HL-60 (cell line): ENCODE data around the gene TMTC4.

ENCODE experiments used
- GABPA ChIP-seq: IDR thresholded peaks from 2 replicates; pipeline ENCODE4 v1.6.1; 2012; ENCODE audit warnings: low read depth
- POLR2AphosphoS5 ChIP-seq: IDR thresholded peaks from 2 replicates; pipeline ENCODE4 v1.6.1; 2012; ENCODE audit warnings: low read depth
- REST ChIP-seq: IDR thresholded peaks from 2 replicates; pipeline ENCODE4 v1.6.1; 2012; ENCODE audit warnings: low read depth; ENCODE audit not compliant: insufficient replicate concordance
- SPI1 ChIP-seq: IDR thresholded peaks from 2 replicates; pipeline ENCODE4 v1.6.1; 2012; ENCODE audit warnings: low read depth, mild to moderate bottlenecking, borderline replicate concordance
- TF ChIP-seq, protein P1 (sequence below): IDR thresholded peaks from one replicate; pipeline ENCODE4 v1.5.1; 2011; ENCODE audit warnings: low read length, control low read depth, inconsistent platforms; ENCODE audit not compliant: insufficient read depth

DNA sequence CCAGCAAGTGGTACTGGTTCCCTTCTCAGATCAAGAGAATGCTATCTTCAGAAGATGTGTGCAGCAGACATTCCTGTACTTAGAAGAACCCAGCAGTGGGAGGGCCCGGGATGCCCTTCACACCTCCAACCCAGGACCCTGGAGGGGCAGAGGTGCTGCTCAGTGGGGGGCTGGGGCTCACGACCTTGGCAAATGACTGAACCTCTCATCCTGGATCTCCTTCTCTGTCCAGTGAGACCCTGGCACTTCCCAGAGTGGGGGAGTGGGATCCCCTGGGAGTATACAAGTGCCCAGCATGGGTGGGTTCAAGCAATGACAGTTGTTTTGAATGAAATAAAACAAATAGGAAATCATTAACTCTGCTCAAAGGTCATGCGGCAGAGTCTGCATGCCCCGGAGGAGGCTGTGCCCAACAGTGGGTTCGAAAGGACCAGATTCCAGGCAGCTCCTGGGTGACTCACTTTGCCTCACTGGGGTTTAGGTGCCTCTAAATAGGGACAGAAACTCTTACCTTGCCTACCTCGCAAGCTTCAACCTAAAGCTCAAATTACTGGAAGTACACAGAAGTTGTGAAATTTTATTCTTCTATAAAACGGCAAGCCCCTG lies 112.9 kb downstream of the TMTC4 start:
- TF ChIP-seq, protein P1, sequence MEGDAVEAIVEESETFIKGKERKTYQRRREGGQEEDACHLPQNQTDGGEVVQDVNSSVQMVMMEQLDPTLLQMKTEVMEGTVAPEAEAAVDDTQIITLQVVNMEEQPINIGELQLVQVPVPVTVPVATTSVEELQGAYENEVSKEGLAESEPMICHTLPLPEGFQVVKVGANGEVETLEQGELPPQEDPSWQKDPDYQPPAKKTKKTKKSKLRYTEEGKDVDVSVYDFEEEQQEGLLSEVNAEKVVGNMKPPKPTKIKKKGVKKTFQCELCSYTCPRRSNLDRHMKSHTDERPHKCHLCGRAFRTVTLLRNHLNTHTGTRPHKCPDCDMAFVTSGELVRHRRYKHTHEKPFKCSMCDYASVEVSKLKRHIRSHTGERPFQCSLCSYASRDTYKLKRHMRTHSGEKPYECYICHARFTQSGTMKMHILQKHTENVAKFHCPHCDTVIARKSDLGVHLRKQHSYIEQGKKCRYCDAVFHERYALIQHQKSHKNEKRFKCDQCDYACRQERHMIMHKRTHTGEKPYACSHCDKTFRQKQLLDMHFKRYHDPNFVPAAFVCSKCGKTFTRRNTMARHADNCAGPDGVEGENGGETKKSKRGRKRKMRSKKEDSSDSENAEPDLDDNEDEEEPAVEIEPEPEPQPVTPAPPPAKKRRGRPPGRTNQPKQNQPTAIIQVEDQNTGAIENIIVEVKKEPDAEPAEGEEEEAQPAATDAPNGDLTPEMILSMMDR: no peak
- TF ChIP-seq REST: no peak
- no peak for TF ChIP-seq POLR2AphosphoS5
- TF ChIP-seq GABPA: no peak
- TF ChIP-seq SPI1: no peak
